Caco-2 (cell line): ENCODE results near the gene BBC3. TPM values are rescaled to one million over a fixed set of nuclear protein-coding genes. Genes with fewer than 3 reads are reported as not detected.

ENCODE experiments used
- BruUV-seq: library from RNA; stranded (reverse); fragments of 400-500 nt; replicated peaks from 2 replicates; lab custom pipeline; 2021; lab: Mats Ljungman, UMichigan
- CTCF ChIA-PET: fragments of 300-600 bp; sonication (Branson Sonifier 250); formaldehyde crosslinking; loops from one replicate; lab custom pipeline; 2022; ENCODE audit warnings: antibody characterized with exemption; lab: Charles Lee
- POLR2A ChIA-PET: fragments of 300-600 bp; sonication (Branson Sonifier 250); formaldehyde crosslinking; loops from one replicate; lab custom pipeline; 2022; ENCODE audit warnings: antibody characterized with exemption; lab: Charles Lee
- DNase-seq, 2 experiments: peaks; one replicate each; pipeline versions ENCODE4 v3.0.0 to v3.0.0-alpha.2; 2020 to 2022
- H3K27me3 ChIP-seq: replicated peaks from 2 replicates; pipeline ENCODE4 v1.6.0; 2011; ENCODE audit warnings: low read length; ENCODE audit not compliant: control insufficient read depth, insufficient read depth
- H3K36me3 ChIP-seq: 2 replicates; pipeline ENCODE4 v1.5.1; 2011; ENCODE audit warnings: low read length; ENCODE audit not compliant: control insufficient read depth, insufficient read depth
- H3K4me1 ChIP-seq: fragments of 250-450 bp; sonication (Bioruptor Pico); 2 replicates; pipeline ENCODE4 v1.5.1; 2020; ENCODE audit warnings: mild to moderate bottlenecking
- H3K4me3 ChIP-seq: 2 replicates; pipeline ENCODE4 v1.5.1; 2011; ENCODE audit warnings: low read depth, mild to moderate bottlenecking, control low read depth, low read length
- H3K9me3 ChIP-seq: fragments of 250-450 bp; sonication (Bioruptor Pico); 2 replicates; pipeline ENCODE4 v1.5.1; 2020; ENCODE audit warnings: mild to moderate bottlenecking, moderate library complexity
- H3K27ac Mint-ChIP-seq: one replicate; pipeline ENCODE4 v1.8.0; 2022; ENCODE audit warnings: mixed read lengths; ENCODE audit not compliant: unreplicated experiment
- H3K27me3 Mint-ChIP-seq: one replicate; pipeline ENCODE4 v1.8.0; 2022; ENCODE audit warnings: mixed read lengths; ENCODE audit not compliant: insufficient read depth, unreplicated experiment
- H3K36me3 Mint-ChIP-seq: one replicate; pipeline ENCODE4 v1.8.0; 2022; ENCODE audit warnings: mild to moderate bottlenecking, mixed read lengths; ENCODE audit not compliant: insufficient read depth, unreplicated experiment
- H3K4me1 Mint-ChIP-seq: one replicate; pipeline ENCODE4 v1.8.0; 2022; ENCODE audit warnings: low read depth, mixed read lengths; ENCODE audit not compliant: unreplicated experiment
- H3K4me3 Mint-ChIP-seq: one replicate; pipeline ENCODE4 v1.8.0; 2022; ENCODE audit warnings: mild to moderate bottlenecking, moderate library complexity, mixed read lengths; ENCODE audit not compliant: unreplicated experiment
- H3K9me3 Mint-ChIP-seq: one replicate; pipeline ENCODE4 v1.8.0; 2022; ENCODE audit warnings: mixed read lengths; ENCODE audit not compliant: unreplicated experiment
- intact Hi-C: fragments of 100-400 bp; cut with micrococcal nuclease; formaldehyde crosslinking; loops from one replicate; pipeline ENCODE4 v1.10.0; 2022; ENCODE audit not compliant: unreplicated experiment
- microRNA-seq: library from miRNA; unstranded; fragments of <30 nt; microRNA quantifications from one replicate; pipeline ENCODE4 v1.2.0, GENCODE V29; 2022
- total RNA-seq: library from RNA; stranded (reverse); gene quantifications from 2 replicates; pipeline ENCODE4 v1.2.3, GENCODE V29; 2022
- TF ChIP-seq, protein P1 (sequence below), 2 experiments: fragments of 200-600 bp in 1 of 2; IDR thresholded peaks; 1 replicate in 1 of 2; 2 replicates in 1 of 2; pipeline versions ENCODE4 v1.5.1 to v1.8.0; 2011 to 2022; ENCODE audit warnings: antibody characterized with exemption in 1 of 2, control low read depth in 1 of 2, inconsistent platforms in 1 of 2, low read depth in 1 of 2, low read length in 1 of 2, mild to moderate bottlenecking in 1 of 2, moderate library complexity in 1 of 2; ENCODE audit not compliant: insufficient read depth in 1 of 2, severe bottlenecking in 1 of 2, unreplicated experiment in 1 of 2

The BBC3 gene
- total RNA-seq, 1 experiment from 2014 or later, result 10.5 TPM

DNA sequence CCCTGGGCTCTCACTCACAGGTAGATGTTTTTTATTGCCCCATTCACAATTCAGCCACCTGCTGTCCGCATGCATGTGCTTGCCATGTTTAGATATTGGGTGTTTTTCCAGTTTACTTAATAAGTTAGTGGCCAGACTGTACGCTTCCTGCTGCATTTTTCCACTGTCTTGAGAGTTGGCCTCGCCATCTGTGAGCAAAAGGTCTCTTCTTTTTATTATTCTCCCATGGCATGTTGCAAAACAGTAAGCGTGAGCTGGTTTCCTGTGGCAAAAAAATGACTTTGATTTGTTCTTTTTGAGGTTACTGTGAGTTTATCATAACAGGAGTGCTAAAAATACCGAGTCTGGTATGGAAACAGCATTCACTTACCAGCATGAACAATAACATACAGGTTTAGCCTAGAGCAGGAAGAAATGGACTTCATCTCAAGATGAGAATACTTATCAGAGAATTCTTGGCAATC lies 54.3 kb downstream of the BBC3 start:
- Histone ChIP-seq H3K27me3 (no peaks in the 10 kb centered on the region), H3K4me1 (no peaks in the 10 kb centered on the region), H3K4me3 (no peak overlapping the region), H3K36me3 (peaks cover 5% of the 10 kb centered on the region), H3K9me3 (no peaks in the 10 kb centered on the region)
- no TSS peak for BruUV-seq
- ChIA-PET POLR2A (no interaction called here), CTCF (no interaction called here)
- TF ChIP-seq, protein P1, sequence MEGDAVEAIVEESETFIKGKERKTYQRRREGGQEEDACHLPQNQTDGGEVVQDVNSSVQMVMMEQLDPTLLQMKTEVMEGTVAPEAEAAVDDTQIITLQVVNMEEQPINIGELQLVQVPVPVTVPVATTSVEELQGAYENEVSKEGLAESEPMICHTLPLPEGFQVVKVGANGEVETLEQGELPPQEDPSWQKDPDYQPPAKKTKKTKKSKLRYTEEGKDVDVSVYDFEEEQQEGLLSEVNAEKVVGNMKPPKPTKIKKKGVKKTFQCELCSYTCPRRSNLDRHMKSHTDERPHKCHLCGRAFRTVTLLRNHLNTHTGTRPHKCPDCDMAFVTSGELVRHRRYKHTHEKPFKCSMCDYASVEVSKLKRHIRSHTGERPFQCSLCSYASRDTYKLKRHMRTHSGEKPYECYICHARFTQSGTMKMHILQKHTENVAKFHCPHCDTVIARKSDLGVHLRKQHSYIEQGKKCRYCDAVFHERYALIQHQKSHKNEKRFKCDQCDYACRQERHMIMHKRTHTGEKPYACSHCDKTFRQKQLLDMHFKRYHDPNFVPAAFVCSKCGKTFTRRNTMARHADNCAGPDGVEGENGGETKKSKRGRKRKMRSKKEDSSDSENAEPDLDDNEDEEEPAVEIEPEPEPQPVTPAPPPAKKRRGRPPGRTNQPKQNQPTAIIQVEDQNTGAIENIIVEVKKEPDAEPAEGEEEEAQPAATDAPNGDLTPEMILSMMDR (IDR thresholded peaks at IDR 0.05; ENCODE audit: insufficient read depth in 1 of 2, low read depth in 1 of 2, low read length in 1 of 2, severe bottlenecking in 1 of 2, unreplicated experiment in 1 of 2), result no peak
- Mint-ChIP-seq H3K27ac (no peak overlapping the region), H3K9me3 (no peaks in the 10 kb centered on the region), H3K36me3 (peaks cover 95% of the 10 kb centered on the region), H3K27me3 (no peaks in the 10 kb centered on the region), H3K4me3 (no peak overlapping the region), H3K4me1 (no peaks in the 10 kb centered on the region)
- DNase-seq, result no peak
- intact Hi-C loops, result no loop called here

DNA sequence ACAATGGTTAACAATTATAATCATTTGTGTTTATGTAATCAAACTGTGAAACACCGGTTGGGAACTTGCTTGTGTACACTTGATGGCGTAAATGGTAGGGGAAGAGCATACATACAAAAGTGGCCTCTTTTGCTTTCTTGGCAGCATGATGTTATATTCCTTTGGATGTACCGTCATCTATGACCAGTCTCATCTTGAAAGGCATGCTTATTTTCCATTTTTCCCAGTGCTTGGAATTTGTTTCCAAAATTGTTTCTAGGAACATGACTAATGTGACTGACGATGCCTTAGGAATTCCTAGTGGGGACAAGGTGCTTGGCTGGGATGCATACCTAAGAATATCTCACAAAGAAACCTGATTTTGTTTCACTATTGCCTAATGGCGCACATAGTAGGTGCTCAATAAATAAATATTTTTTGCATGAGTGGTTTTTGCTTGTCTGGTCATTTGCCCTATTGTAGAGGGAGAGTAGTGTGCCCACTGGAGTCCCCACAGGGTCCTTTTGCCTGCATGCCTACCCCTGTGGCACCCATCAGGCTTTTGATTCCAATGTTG lies 54.9 kb downstream of the BBC3 start:
- BruUV-seq, result no TSS peak
- CTCF ChIA-PET, result no interaction called here
- H3K27me3 Mint-ChIP-seq, result no peaks in the 10 kb centered on the region
- H3K4me1 Mint-ChIP-seq, result no peaks in the 10 kb centered on the region
- Histone ChIP-seq H3K27me3 (no peaks in the 10 kb centered on the region), H3K4me3 (no peak overlapping the region), H3K9me3 (no peaks in the 10 kb centered on the region), H3K4me1 (no peaks in the 10 kb centered on the region), H3K36me3 (peaks cover 5% of the 10 kb centered on the region)
- POLR2A ChIA-PET, result no interaction called here
- H3K9me3 Mint-ChIP-seq, result no peaks in the 10 kb centered on the region
- H3K27ac Mint-ChIP-seq, result no peak overlapping the region
- DNase-seq, result no peak
- peaks cover 99% of the 10 kb centered on the region for H3K36me3 Mint-ChIP-seq
- TF ChIP-seq, protein P1 (IDR thresholded peaks at IDR 0.05; ENCODE audit: insufficient read depth in 1 of 2, low read depth in 1 of 2, low read length in 1 of 2, severe bottlenecking in 1 of 2, unreplicated experiment in 1 of 2), result no peak
- no peak overlapping the region for H3K4me3 Mint-ChIP-seq
- intact Hi-C loops, result no loop called here

DNA sequence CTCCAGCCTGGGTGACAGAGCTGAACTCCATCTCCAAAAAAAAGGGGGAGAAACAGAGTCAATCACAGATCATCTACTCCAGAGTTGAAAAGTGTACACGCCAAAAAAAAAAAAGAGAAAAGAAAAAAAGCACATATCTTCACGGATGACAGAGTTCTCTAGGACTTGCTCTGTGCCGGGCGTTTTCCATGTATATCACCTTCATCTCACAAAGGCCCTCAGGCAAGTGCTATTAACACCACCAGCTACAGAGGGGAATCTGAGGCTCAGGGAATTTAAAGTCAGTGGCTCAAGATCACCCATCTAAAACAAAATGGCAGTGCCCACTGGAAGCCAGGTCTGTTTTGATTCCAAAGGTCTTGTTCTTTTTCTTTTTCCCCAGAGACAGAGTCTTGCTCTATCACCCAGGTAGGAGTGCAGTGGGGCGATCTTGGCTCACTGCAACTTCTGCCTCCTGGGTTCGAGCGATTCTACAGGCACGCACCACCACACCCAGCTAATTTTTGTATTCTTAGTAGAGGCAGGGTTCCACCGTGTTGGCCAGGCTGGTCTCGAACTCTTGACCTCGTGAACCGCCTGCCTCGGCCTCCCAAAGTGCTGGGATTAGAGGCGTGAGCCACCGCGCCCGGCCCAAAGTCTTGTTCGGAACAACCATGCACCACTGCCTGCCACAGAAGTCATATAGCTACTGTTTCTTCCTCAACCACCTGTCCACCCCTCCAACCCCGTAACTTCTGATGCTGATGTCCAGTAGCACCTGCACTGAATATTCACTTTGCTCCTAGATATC lies 58.1 kb downstream of the BBC3 start:
- TF ChIP-seq, protein P1 (IDR thresholded peaks at IDR 0.05; ENCODE audit: insufficient read depth in 1 of 2, low read depth in 1 of 2, low read length in 1 of 2, severe bottlenecking in 1 of 2, unreplicated experiment in 1 of 2), result no peak
- Mint-ChIP-seq H3K9me3 (no peaks in the 10 kb centered on the region), H3K4me3 (no peak overlapping the region), H3K27ac (no peak overlapping the region), H3K27me3 (no peaks in the 10 kb centered on the region), H3K4me1 (no peaks in the 10 kb centered on the region), H3K36me3 (peaks cover 100% of the 10 kb centered on the region)
- ChIA-PET CTCF (no interaction called here), POLR2A (interaction anchor here (0.6 kb wide), 1 partner anchor 176 kb away, joined by 7 read pairs; the partner anchor contains the start of gene DHX34)
- no peaks in the 10 kb centered on the region for H3K4me1 ChIP-seq
- no TSS peak for BruUV-seq
- H3K36me3 ChIP-seq, result peaks cover 5% of the 10 kb centered on the region
- no peak overlapping the region for H3K4me3 ChIP-seq
- no peaks in the 10 kb centered on the region for H3K27me3 ChIP-seq
- DNase-seq, result no peak
- intact Hi-C loops, result no loop called here
- H3K9me3 ChIP-seq, result no peaks in the 10 kb centered on the region

Small RNAs within 50 kb of the gene (microRNA-seq; reads per million reads assigned to microRNA genes)
- not detected for gene MIR3190
- not detected for gene MIR3191

Other genes starting within 250 kb of the BBC3 start
- gene NPAS1, start 211.4 kb downstream of the BBC3 start, total RNA-seq, result 1.8 and 2.8 TPM in 2 replicates
- 86.5 and 91.7 TPM in 2 replicates for gene TMEM160, start 182.6 kb downstream of the BBC3 start, total RNA-seq
- 70.3 and 77.7 TPM in 2 replicates for gene ZC3H4, start 117.4 kb downstream of the BBC3 start, total RNA-seq
- 238 and 251 TPM in 2 replicates for gene SAE1, start 100.4 kb downstream of the BBC3 start, total RNA-seq
- gene CCDC9, start 25.3 kb upstream of the BBC3 start, total RNA-seq, result 43.1 and 44.3 TPM in 2 replicates
- gene INAFM1, start 43.7 kb upstream of the BBC3 start, total RNA-seq, result 10.1 and 10.4 TPM in 2 replicates
- gene C5AR1, start 78.7 kb upstream of the BBC3 start, total RNA-seq, result 0.48 and 1.3 TPM in 2 replicates
- gene C5AR2, start 101.0 kb upstream of the BBC3 start, total RNA-seq, result not detected in 2 replicates
- gene DHX34, start 118.1 kb upstream of the BBC3 start, total RNA-seq, result 28.7 TPM in 2 replicates
- gene MEIS3, start 188.3 kb upstream of the BBC3 start, total RNA-seq, result 16.2 and 16.8 TPM in 2 replicates
- 1.2 and 1.3 TPM in 2 replicates for gene SLC8A2, start 240.7 kb upstream of the BBC3 start, total RNA-seq